Measurements from ENCODE around the gene DPH5.

Gene DPH5

GRCh38 chr1:100942304-100943046 is 83.1 kb downstream of the DPH5 start:
- DNase-seq (ENCODE audit: low read depth in 3 of 3): no peak

GRCh38 chr1:100941580-100942216 is 83.9 kb downstream of the DPH5 start:
- DNase-seq (ENCODE audit: low read depth in 3 of 3): no peak

DNA sequence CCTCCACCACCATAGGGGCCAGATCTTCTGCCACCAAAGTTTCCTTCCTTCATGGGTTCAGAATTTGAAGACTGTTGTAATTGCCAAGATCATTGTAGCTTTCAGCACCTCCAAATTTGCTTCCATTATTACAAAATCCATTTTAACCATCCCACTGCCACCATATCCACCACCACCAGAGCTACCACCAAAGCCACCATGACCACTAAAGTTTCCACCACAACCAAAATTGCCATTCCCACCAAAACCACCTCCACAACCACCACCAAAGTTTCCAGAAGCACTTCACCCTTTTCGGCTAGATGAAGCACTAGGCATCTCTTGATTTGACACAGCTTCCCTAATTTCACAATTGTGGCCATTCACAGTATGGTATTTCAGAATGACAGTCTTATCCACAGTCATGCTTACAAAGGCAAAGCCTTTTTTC is 84.5 kb downstream of the DPH5 start:
- DNase-seq (ENCODE audit: low read depth in 3 of 3): no peak

All from stimulated activated CD4-positive, alpha-beta T cell treated with anti-CD3 and anti-CD28 coated beads, TNF-alpha, amount 100 ng/mL, for 4 hours (primary cell).